SW480 (cell line): ENCODE results near the gene TPCN1.

ENCODE experiments used
- DNase-seq: peaks from one replicate; pipeline ENCODE4 v3.0.0-alpha.2; 2016; ENCODE audit warnings: low spot score

Gene TPCN1

GRCh38 chr12:113241191-113242025, 20.1 kb downstream of the TPCN1 start:
- peak; percentile 89 for DNase-seq

- no peak for DNase-seq
These were observed 20.8 kb downstream of the TPCN1 start for GRCh38 chr12:113242026-113242418.

GRCh38 chr12:113242560-113242959, 21.3 kb downstream of the TPCN1 start:
- DNase-seq = no peak

- no peak for DNase-seq
These were observed 22.8 kb downstream of the TPCN1 start for GRCh38 chr12:113244047-113244460.

- no peak for DNase-seq
These were observed 23.3 kb downstream of the TPCN1 start for GRCh38 chr12:113244478-113244958.

- no peak for DNase-seq
These were observed 24.6 kb downstream of the TPCN1 start for GRCh38 chr12:113245695-113246477.

GRCh38 chr12:113246478-113247122, 25.3 kb downstream of the TPCN1 start:
- DNase-seq = no peak

- DNase-seq = no peak
These were observed 26.1 kb downstream of the TPCN1 start for GRCh38 chr12:113247123-113248050.

- no peak for DNase-seq
These were observed 27.0 kb downstream of the TPCN1 start for GRCh38 chr12:113248051-113248825.

- no peak for DNase-seq
These were observed 27.7 kb downstream of the TPCN1 start for GRCh38 chr12:113248842-113249435.

GRCh38 chr12:113249546-113249945, 28.3 kb downstream of the TPCN1 start:
- no peak for DNase-seq

- no peak for DNase-seq
These were observed 28.8 kb downstream of the TPCN1 start for GRCh38 chr12:113250045-113250444.

GRCh38 chr12:113251404-113252070, 30.3 kb downstream of the TPCN1 start:
- DNase-seq = no peak

- DNase-seq = no peak
These were observed 31.2 kb downstream of the TPCN1 start for GRCh38 chr12:113252494-113252893.

- DNase-seq = no peak
These were observed 32.4 kb downstream of the TPCN1 start for GRCh38 chr12:113253532-113254285.

- DNase-seq = no peak
These were observed 33.0 kb downstream of the TPCN1 start for GRCh38 chr12:113254298-113254697.

GRCh38 chr12:113257564-113257963, 36.3 kb downstream of the TPCN1 start:
- DNase-seq = no peak

GRCh38 chr12:113260127-113260526, 38.9 kb downstream of the TPCN1 start:
- DNase-seq = no peak
